Dendritic cell treated with granulocyte-macrophage colony-stimulating factor and Interleukin-4, amounts not matched to agents 40 ng/mL and 50 ng/mL, for 4 days (primary cell): ENCODE results near the gene DNAJC16.

ENCODE experiments used
- H3K27ac Mint-ChIP-seq: one replicate; pipeline ENCODE4 v1.8.0; 2022; ENCODE audit warnings: mild to moderate bottlenecking, mixed read lengths
- H3K27me3 Mint-ChIP-seq: one replicate; pipeline ENCODE4 v1.8.0; 2022; ENCODE audit warnings: mild to moderate bottlenecking, mixed read lengths
- H3K36me3 Mint-ChIP-seq: one replicate; pipeline ENCODE4 v1.8.0; 2022; ENCODE audit warnings: low read depth, mixed read lengths
- H3K4me1 Mint-ChIP-seq: one replicate; pipeline ENCODE4 v1.8.0; 2022; ENCODE audit warnings: low read depth, mixed read lengths
- H3K4me3 Mint-ChIP-seq: one replicate; pipeline ENCODE4 v1.8.0; 2022; ENCODE audit warnings: mild to moderate bottlenecking, moderate library complexity, mixed read lengths
- H3K9me3 Mint-ChIP-seq: one replicate; pipeline ENCODE4 v1.8.0; 2022; ENCODE audit warnings: mixed read lengths
- intact Hi-C: fragments of 100-400 bp; cut with micrococcal nuclease; formaldehyde crosslinking; loops from one replicate; pipeline ENCODE4 v1.15.0; 2022

DNAJC16 gene

DNA sequence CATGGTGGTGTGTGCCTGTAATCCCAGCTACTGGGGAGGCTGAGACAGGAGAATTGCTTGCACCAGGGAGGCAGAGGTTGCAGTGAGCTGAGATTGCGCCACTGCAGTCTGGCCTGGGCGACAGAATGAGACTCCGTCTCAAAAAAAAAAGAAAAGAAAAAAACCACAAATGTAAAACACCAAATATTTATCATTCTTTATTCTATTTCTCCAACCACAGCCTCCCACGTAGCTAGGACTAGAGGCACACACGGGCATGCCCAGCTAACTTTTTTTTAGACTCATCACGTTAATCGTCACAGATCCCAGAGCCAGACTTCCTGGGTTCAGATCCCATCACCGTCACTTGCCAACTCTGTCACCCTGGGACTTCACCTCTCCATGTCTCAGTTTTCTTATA, 13.5 kb downstream of the DNAJC16 start:
- Mint-ChIP-seq H3K27ac (no peak overlapping the region), H3K36me3 (peaks cover 90% of the 10 kb centered on the region), H3K4me3 (no peak overlapping the region), H3K4me1 (no peaks in the 10 kb centered on the region), H3K9me3 (no peaks in the 10 kb centered on the region), H3K27me3 (no peaks in the 10 kb centered on the region)
- intact Hi-C loops, result no loop called here

DNA sequence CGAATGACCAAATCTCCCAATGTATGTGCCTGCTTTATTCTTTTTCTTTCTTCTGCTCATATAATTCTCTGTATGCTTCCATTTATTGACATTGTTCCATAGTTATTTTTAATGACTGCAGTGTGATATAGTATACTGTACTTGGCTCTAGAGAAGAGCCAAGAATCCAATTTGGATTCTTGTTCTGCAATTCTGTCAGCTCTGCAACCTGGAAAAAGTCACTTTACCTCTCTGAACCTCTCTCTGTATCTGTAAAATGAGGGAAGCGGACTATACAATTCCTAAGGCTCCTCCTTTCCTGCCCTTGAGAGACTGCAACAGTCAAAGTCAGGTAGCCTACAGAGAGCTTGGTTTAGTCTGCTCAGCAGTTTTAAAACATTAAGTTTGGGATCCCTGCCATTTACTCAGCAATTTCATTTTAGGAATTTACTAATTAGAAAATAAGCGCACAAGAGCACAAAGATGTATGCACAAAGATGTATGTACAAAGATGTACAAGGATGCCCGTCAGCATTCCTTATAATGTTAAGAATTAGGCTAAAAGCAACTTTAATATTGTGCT, 14.7 kb downstream of the DNAJC16 start:
- no peak overlapping the region for H3K27ac Mint-ChIP-seq
- H3K36me3 Mint-ChIP-seq, result peaks cover 90% of the 10 kb centered on the region
- no peaks in the 10 kb centered on the region for H3K27me3 Mint-ChIP-seq
- H3K4me3 Mint-ChIP-seq, result no peak overlapping the region
- intact Hi-C loops, result no loop called here
- H3K4me1 Mint-ChIP-seq, result no peaks in the 10 kb centered on the region
- H3K9me3 Mint-ChIP-seq, result no peaks in the 10 kb centered on the region

DNA sequence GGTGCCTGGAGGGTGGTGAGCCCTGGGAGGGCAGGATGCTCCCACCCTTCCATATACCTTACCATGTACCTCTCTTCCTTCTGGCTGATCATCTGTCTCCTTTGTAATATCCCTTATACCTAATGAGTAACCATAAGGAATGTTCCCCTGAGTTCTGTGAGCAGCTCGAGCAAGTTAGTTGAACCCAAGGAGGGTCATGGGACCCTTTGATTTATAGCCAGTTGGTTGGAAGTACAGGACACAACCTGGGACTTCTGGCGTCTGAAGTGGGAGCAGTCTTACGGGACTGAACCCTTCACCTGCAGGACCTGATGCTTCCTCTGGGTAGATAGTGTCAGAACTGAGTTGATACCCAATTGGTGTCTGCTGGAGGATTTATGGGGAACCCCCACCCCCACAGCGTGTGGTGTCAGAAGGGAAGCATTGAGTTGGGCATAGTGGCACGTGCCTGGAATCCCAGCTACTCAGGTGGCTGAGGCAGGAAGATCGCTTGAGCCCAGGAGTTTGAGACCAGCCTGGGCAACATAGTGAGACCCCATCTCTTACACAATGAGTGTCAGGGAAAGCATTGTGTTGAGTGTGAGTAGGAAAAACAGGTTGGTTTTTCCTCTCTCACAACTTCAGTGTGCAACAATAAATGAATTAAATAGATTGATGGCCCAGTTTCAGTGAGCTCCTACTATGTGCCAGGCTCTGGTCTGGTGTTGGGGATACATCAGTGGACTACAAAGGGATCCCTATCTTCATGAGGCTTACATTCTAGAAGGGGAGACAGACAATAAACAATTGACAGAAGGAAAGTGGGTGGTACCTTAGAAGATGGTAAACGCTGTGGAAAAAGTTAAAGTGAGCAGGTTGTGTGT, 16.0 kb downstream of the DNAJC16 start:
- intact Hi-C loops, result no loop called here
- Mint-ChIP-seq H3K27me3 (no peaks in the 10 kb centered on the region), H3K36me3 (peaks cover 90% of the 10 kb centered on the region), H3K27ac (no peak overlapping the region), H3K9me3 (no peaks in the 10 kb centered on the region), H3K4me1 (no peaks in the 10 kb centered on the region), H3K4me3 (no peak overlapping the region)

DNA sequence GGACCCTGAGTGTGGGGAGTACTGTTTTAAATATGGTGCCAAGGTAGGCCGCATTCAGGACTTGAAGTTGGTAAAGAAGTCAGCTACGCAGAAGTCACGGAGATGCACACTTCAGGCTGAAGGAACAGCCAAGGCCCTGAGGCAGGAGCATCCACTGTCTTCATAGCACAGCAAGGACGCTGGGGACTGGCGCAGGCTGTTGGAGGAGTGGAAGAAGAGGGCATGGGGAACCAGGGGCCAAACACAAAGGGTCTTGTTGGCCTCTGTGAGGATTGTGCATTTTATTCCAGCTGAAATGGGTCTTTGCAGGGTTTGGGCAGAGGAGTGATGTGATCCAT, 16.6 kb downstream of the DNAJC16 start:
- intact Hi-C loops, result no loop called here
- no peaks in the 10 kb centered on the region for H3K9me3 Mint-ChIP-seq
- no peak overlapping the region for H3K27ac Mint-ChIP-seq
- no peak overlapping the region for H3K4me3 Mint-ChIP-seq
- H3K27me3 Mint-ChIP-seq, result no peaks in the 10 kb centered on the region
- no peaks in the 10 kb centered on the region for H3K4me1 Mint-ChIP-seq
- peaks cover 90% of the 10 kb centered on the region for H3K36me3 Mint-ChIP-seq

DNA sequence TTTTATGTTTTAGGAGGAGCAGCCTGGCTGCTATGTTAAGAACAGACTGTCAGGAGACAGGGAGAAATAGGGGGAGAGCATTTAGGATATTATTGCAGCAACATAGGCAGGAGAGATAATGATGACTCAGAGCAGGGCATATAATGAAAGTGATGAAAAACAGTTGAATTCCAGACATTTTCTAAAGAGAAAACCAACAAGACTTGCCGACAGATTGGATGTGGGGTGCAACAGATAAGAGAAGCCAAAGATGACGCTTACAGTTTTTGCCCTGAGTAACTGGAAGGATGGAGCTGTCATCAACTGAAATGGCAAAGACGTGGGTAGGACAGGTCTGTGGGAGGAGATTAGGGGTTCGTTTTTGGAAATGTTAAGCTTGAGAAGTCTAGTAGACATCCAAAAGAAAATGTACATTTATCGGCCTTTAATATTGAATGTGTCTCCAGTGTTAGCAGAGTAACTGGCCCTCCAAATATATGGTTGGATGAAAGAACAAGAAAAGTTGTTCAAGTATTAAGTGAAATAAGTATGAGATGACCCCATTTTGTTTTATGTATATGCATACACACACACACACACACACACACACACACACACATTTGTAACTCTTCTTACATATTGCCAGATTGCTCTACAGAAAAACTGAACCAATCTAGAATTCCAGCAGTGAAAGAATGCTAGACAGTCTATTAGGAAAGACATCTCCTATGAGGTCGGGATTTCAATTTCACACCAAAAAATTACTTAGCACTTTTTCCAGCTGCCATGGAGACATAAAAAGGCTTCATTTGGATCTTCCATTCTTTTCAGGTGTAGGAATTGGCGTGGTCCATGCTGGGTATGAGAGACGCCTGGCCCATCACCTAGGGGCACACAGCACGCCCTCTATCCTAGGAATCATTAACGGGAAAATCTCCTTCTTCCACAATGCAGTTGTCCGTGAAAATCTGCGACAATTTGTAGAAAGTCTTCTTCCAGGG, 17.2 kb downstream of the DNAJC16 start:
- H3K27ac Mint-ChIP-seq, result no peak overlapping the region
- intact Hi-C loops, result no loop called here
- no peaks in the 10 kb centered on the region for H3K27me3 Mint-ChIP-seq
- H3K9me3 Mint-ChIP-seq, result no peaks in the 10 kb centered on the region
- H3K36me3 Mint-ChIP-seq, result peaks cover 89% of the 10 kb centered on the region
- no peak overlapping the region for H3K4me3 Mint-ChIP-seq
- no peaks in the 10 kb centered on the region for H3K4me1 Mint-ChIP-seq

DNA sequence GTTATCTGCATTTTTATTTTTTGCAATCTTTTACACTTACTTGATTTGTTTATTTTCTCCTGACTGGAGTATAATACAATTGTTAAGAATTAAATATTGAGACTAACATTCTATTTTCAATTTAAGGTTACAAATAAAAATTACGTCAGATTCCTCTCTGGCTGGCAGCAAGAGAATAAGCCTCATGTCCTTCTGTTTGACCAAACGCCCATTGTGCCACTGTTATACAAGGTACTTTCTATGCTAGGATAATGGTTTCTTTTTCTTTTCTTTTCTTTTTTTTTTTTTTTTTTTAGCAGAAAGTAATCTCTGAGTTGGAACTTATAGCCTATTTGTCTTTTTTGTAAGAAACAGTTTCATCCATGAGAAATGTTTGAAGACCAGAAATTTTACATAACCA, 20.0 kb downstream of the DNAJC16 start:
- intact Hi-C loops, result no loop called here
- no peaks in the 10 kb centered on the region for H3K9me3 Mint-ChIP-seq
- H3K27me3 Mint-ChIP-seq, result no peaks in the 10 kb centered on the region
- H3K4me1 Mint-ChIP-seq, result no peaks in the 10 kb centered on the region
- H3K36me3 Mint-ChIP-seq, result peaks cover 86% of the 10 kb centered on the region
- no peak overlapping the region for H3K4me3 Mint-ChIP-seq
- no peak overlapping the region for H3K27ac Mint-ChIP-seq

GRCh38 chr1:15550573-15550972, 23.9 kb downstream of the DNAJC16 start:
- Mint-ChIP-seq H3K4me3 (no peak overlapping the region), H3K27me3 (no peaks in the 10 kb centered on the region), H3K36me3 (peaks cover 59% of the 10 kb centered on the region), H3K4me1 (no peaks in the 10 kb centered on the region), H3K9me3 (no peaks in the 10 kb centered on the region), H3K27ac (no peak overlapping the region)
- intact Hi-C loops, result no loop called here

DNA sequence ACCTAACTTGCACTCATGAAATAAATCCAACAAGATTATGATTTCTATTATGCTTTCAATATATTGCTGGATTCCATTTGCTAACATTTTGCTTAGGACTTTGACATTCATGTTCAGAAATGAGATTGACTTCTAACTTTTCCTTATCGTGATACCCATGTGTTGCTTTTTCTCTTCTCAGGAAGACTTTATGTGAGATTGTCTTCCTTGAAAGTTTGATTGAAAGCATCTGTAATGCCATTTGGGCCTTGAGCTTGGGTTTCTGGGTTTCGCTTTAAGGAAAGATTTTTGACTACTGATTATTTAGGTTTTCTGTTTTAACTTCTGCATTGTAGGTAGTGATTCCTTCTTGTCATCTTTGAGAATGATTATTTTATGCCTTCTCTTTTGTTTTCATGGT, 30.4 kb downstream of the DNAJC16 start:
- intact Hi-C loops, result no loop called here
- Mint-ChIP-seq H3K27ac (no peak overlapping the region), H3K27me3 (no peaks in the 10 kb centered on the region), H3K4me1 (no peaks in the 10 kb centered on the region), H3K9me3 (no peaks in the 10 kb centered on the region), H3K36me3 (peaks cover 44% of the 10 kb centered on the region), H3K4me3 (no peak overlapping the region)

GRCh38 chr1:15557594-15557993, 30.9 kb downstream of the DNAJC16 start:
- Mint-ChIP-seq H3K27ac (no peak overlapping the region), H3K27me3 (no peaks in the 10 kb centered on the region), H3K36me3 (peaks cover 50% of the 10 kb centered on the region), H3K4me3 (no peak overlapping the region), H3K4me1 (no peaks in the 10 kb centered on the region), H3K9me3 (no peaks in the 10 kb centered on the region)
- intact Hi-C loops, result no loop called here

DNA sequence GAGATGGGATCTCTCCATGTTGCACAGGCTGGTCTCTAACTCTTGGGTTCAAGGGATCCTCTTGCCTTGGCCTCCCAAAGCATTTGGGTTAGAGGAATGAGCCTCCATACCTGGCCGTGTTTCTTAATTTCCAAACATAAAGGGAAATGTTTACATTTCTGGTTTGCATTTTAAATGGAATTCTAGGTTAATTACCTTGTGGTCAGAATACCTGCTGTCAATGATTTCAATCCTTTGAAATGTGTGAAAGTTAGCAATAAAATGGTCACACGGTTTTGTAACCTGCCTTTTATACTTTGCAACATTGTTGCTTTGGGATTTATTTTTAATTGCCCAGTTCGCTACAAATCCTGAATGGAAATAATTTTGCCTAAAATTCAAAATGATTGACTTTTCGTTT, 31.9 kb downstream of the DNAJC16 start:
- H3K9me3 Mint-ChIP-seq, result no peaks in the 10 kb centered on the region
- H3K4me1 Mint-ChIP-seq, result no peaks in the 10 kb centered on the region
- peaks cover 52% of the 10 kb centered on the region for H3K36me3 Mint-ChIP-seq
- no peak overlapping the region for H3K4me3 Mint-ChIP-seq
- H3K27me3 Mint-ChIP-seq, result no peaks in the 10 kb centered on the region
- no peak overlapping the region for H3K27ac Mint-ChIP-seq
- intact Hi-C loops, result no loop called here

- H3K36me3 Mint-ChIP-seq, result peaks cover 60% of the 10 kb centered on the region
- peaks cover 6% of the 10 kb centered on the region for H3K4me1 Mint-ChIP-seq
- no peak overlapping the region for H3K4me3 Mint-ChIP-seq
- H3K9me3 Mint-ChIP-seq, result no peaks in the 10 kb centered on the region
- no peaks in the 10 kb centered on the region for H3K27me3 Mint-ChIP-seq
- intact Hi-C loops, result no loop called here
- no peak overlapping the region for H3K27ac Mint-ChIP-seq
These were observed 32.7 kb downstream of the DNAJC16 start for GRCh38 chr1:15559189-15559810.

DNA sequence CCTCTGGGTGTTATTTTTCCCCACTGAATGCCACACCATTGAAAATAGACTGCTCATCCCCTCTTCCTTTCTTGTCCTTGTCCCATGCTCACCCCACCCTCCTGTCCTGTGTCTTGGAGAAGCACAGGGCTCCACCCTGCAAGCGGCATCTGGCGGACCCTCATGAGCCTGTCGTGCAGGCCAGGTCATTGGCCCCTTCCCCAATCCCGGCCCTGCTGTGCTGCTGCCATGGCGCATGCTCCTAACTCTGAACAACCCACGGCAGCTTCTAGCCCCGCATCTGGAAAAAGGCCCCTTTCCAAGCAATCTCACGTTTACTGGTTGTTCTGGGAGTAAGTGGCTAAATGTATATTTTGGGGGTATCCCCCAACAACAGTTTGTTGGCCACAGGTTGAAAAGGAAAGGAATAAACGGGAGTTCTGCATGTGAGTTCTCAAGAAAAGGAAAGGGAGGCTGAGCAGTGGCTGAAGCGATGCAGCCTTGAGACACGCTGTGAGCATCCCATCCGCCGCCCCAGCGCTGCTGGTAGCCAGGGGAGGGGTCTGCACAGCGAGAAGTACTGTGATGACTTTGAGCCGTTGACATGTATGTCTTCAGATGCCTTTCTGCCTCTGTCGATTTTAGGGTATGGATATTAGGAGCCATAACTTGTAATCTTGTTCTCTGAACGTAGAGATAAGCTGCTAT, 41.9 kb downstream of the DNAJC16 start:
- Mint-ChIP-seq H3K9me3 (no peaks in the 10 kb centered on the region), H3K4me3 (no peak overlapping the region), H3K27me3 (no peaks in the 10 kb centered on the region), H3K36me3 (peaks cover 85% of the 10 kb centered on the region), H3K4me1 (peaks cover 13% of the 10 kb centered on the region), H3K27ac (no peak overlapping the region)
- intact Hi-C loops, result no loop called here

DNA sequence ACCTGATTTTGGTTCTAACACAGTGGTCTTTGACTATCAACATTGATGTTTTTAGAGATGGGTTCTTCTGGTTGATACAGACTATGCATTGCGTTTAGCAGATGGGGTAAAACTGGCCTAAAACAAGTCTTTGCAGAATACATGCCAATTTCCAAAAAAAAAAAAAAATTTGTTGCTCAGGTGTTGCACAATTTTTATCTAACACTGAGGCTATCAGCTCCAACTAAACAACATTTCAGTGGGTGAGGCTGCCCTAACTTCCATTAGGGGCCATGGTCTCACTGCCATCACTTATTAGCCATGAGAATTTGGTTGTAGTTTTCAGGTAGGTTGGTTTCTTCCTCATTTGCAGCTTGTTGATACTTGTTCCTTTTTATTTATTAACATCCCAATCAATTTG, 44.2 kb downstream of the DNAJC16 start:
- no peaks in the 10 kb centered on the region for H3K27me3 Mint-ChIP-seq
- no peak overlapping the region for H3K4me3 Mint-ChIP-seq
- H3K9me3 Mint-ChIP-seq, result no peaks in the 10 kb centered on the region
- H3K27ac Mint-ChIP-seq, result no peak overlapping the region
- peaks cover 72% of the 10 kb centered on the region for H3K36me3 Mint-ChIP-seq
- intact Hi-C loops, result no loop called here
- peaks cover 6% of the 10 kb centered on the region for H3K4me1 Mint-ChIP-seq
